ENCODE measurements around the gene F10. TPM values are rescaled to one million over a fixed set of nuclear protein-coding genes. Genes with fewer than 3 reads are reported as not detected.
A peak's percentile ranks its signal among the peaks of the same experiment; 100 is the strongest.

The F10 gene
- total RNA-seq, 1 donor from 2014 or later: 0.23 TPM

- no peak for TF ChIP-seq CTCF (IDR thresholded peaks at IDR 0.05; ENCODE audit: unreplicated experiment)
- Mint-ChIP-seq H3K27me3 (ENCODE audit: unreplicated experiment) (peaks cover 7% of the 10 kb centered on the region), H3K27ac (ENCODE audit: unreplicated experiment) (no peak overlapping the region), H3K4me3 (ENCODE audit: unreplicated experiment) (no peak overlapping the region), H3K4me1 (ENCODE audit: unreplicated experiment) (no peaks in the 10 kb centered on the region), H3K36me3 (ENCODE audit: low read depth, unreplicated experiment) (no peaks in the 10 kb centered on the region), H3K9me3 (ENCODE audit: unreplicated experiment) (no peaks in the 10 kb centered on the region)
- DNase-seq (ENCODE audit: low spot score): no peak
Observed at GRCh38 chr13:113112893-113113845, 9.4 kb upstream of the F10 start.

GRCh38 chr13:113113846-113114271 lies 8.7 kb upstream of the F10 start:
- H3K36me3 Mint-ChIP-seq (ENCODE audit: low read depth, unreplicated experiment): no peaks in the 10 kb centered on the region
- no peak overlapping the region for H3K27ac Mint-ChIP-seq (ENCODE audit: unreplicated experiment)
- DNase-seq (ENCODE audit: low spot score): no peak
- no peak for TF ChIP-seq CTCF (IDR thresholded peaks at IDR 0.05; ENCODE audit: unreplicated experiment)
- peaks cover 7% of the 10 kb centered on the region for H3K27me3 Mint-ChIP-seq (ENCODE audit: unreplicated experiment)
- H3K9me3 Mint-ChIP-seq (ENCODE audit: unreplicated experiment): no peaks in the 10 kb centered on the region
- no peaks in the 10 kb centered on the region for H3K4me1 Mint-ChIP-seq (ENCODE audit: unreplicated experiment)
- H3K4me3 Mint-ChIP-seq (ENCODE audit: unreplicated experiment): no peak overlapping the region

- TF ChIP-seq CTCF (IDR thresholded peaks at IDR 0.05; ENCODE audit: unreplicated experiment): no peak
- H3K4me1 Mint-ChIP-seq (ENCODE audit: unreplicated experiment): no peaks in the 10 kb centered on the region
- no peak for DNase-seq (ENCODE audit: low spot score)
- peaks cover 8% of the 10 kb centered on the region for H3K27me3 Mint-ChIP-seq (ENCODE audit: unreplicated experiment)
- no peaks in the 10 kb centered on the region for H3K9me3 Mint-ChIP-seq (ENCODE audit: unreplicated experiment)
- no peaks in the 10 kb centered on the region for H3K36me3 Mint-ChIP-seq (ENCODE audit: low read depth, unreplicated experiment)
- H3K4me3 Mint-ChIP-seq (ENCODE audit: unreplicated experiment): no peak overlapping the region
- no peak overlapping the region for H3K27ac Mint-ChIP-seq (ENCODE audit: unreplicated experiment)
Observed at GRCh38 chr13:113114511-113115362, 7.9 kb upstream of the F10 start.

- Mint-ChIP-seq H3K27ac (ENCODE audit: unreplicated experiment) (peak overlapping the region; percentile 57), H3K9me3 (ENCODE audit: unreplicated experiment) (no peaks in the 10 kb centered on the region), H3K36me3 (ENCODE audit: low read depth, unreplicated experiment) (no peaks in the 10 kb centered on the region), H3K27me3 (ENCODE audit: unreplicated experiment) (peaks cover 13% of the 10 kb centered on the region), H3K4me3 (ENCODE audit: unreplicated experiment) (no peak overlapping the region), H3K4me1 (ENCODE audit: unreplicated experiment) (no peaks in the 10 kb centered on the region)
- no peak for DNase-seq (ENCODE audit: low spot score)
- no peak for TF ChIP-seq CTCF (IDR thresholded peaks at IDR 0.05; ENCODE audit: unreplicated experiment)
Observed at GRCh38 chr13:113115363-113116205, 7.0 kb upstream of the F10 start.
